Measurements from ENCODE around the gene ZNF83. TPM values are rescaled to one million over a fixed set of nuclear protein-coding genes. Genes with fewer than 3 reads are reported as not detected.
"Not testable (repeated sequence)": the region's sequence is repeated elsewhere in the genome, so short reads cannot be mapped to it uniquely, and the experiment has no call there.

Gene ZNF83
- 10 to 100 TPM; 68.0 to 80.3 (median 69.9) TPM for polyA plus RNA-seq (ENCODE audit: insufficient read length in 3 of 3)

- peak; percentile 80 to 93 (median 89) for DNase-seq (ENCODE audit: low read depth in 3 of 3, low spot score in 2 of 3)
Measured at GRCh38 chr19:52637718-52638585, at the start of gene ZNF83. Gene ZNF83, minus strand, starts transcription at chr19:52638355.

- no peak for DNase-seq (ENCODE audit: low read depth in 3 of 3, low spot score in 2 of 3)
Measured at GRCh38 chr19:52687684-52688083, 49.5 kb upstream of the ZNF83 start.

DNA sequence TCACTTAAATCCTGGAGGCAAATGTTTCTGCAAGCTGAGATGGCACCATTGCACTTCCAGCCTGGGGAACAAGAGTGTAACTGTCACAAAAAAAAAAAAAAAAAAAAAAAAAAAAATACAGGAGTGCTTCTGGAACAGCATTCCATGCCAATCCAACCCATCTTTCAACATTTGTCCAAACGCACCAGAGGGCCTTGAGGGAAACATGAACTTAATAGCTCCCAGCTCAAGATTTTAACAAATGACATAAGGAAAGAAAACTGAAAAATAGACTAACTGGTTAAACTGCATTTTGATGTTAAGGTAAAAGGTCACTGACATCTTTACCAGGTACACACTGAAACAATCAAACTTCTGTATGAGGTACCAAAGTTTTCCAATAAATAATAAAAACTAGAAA, 47.7 kb upstream of the ZNF83 start:
- DNase-seq (ENCODE audit: low read depth in 3 of 3, low spot score in 2 of 3) = no peak

DNA sequence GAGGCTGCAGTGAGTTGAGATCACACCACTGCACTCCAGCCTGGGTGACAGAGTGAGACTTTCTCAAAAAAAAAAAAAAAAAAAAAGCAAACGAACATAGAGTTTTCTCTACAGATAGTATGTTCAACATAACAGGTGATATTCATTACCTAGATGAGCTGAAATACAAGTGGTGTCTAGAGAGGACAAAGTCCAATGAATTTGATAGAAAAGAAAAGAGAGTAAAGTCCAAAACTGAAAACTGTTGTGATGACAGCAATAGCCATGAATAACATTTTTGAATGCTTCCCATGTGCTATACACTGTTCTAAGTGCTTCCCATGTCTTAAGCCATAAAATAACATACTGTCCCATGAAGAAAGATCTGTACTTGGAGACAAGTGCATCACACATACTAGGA, 43.1 kb upstream of the ZNF83 start:
- not testable (repeated sequence) for DNase-seq (ENCODE audit: low read depth in 3 of 3, low spot score in 2 of 3)

GRCh38 chr19:52679598-52679997, 41.4 kb upstream of the ZNF83 start:
- no peak for DNase-seq (ENCODE audit: low read depth in 3 of 3, low spot score in 2 of 3)

GRCh38 chr19:52675239-52675638, 37.1 kb upstream of the ZNF83 start:
- DNase-seq (ENCODE audit: low read depth in 3 of 3, low spot score in 2 of 3) = not testable (repeated sequence)

- no peak for DNase-seq (ENCODE audit: low read depth in 3 of 3, low spot score in 2 of 3)
Measured at GRCh38 chr19:52673014-52673413, 34.9 kb upstream of the ZNF83 start.

DNA sequence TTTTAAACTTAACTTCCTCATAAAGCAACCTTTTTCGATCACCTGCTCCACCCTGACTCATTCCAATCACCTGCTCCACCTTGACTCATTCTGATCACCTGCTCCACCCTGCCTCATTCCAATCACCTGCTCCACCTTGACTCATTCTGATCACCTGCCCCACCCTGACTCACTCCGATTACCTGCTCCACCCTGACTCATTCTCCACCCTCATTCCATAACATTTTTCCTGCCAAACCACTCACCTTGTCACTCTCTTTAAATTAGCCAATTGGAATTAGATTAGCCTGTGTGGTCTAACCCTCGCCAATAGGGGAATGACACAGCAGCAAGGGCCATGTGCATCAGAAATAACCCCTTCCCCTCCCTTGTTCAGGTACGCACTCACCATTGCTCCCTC, 31.9 kb upstream of the ZNF83 start:
- no peak for DNase-seq (ENCODE audit: low read depth in 3 of 3, low spot score in 2 of 3)

- DNase-seq (ENCODE audit: low read depth in 3 of 3, low spot score in 2 of 3) = no peak
Measured at GRCh38 chr19:52669586-52669985, 31.4 kb upstream of the ZNF83 start.

DNA sequence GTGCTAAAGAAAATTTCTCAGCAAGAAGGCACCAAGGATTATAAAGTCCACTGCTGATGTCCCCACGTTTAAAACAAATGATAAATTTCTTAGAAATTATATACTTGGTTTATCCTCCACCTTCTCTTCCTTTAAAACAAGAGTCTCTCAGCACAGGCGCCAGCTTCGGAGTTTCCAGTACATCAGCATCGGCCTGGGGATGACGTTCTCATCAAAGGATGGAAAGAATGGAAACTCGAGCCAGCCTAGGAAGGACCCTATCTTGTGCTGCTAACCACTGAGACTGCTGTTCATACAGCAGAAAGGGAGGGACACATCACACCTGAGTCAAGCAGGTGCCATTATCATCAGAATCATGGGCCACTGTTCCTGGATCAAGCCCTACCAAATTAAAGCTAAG, 29.8 kb upstream of the ZNF83 start:
- no peak for DNase-seq (ENCODE audit: low read depth in 3 of 3, low spot score in 2 of 3)

GRCh38 chr19:52666506-52666905, 28.4 kb upstream of the ZNF83 start:
- no peak for DNase-seq (ENCODE audit: low read depth in 3 of 3, low spot score in 2 of 3)

DNA sequence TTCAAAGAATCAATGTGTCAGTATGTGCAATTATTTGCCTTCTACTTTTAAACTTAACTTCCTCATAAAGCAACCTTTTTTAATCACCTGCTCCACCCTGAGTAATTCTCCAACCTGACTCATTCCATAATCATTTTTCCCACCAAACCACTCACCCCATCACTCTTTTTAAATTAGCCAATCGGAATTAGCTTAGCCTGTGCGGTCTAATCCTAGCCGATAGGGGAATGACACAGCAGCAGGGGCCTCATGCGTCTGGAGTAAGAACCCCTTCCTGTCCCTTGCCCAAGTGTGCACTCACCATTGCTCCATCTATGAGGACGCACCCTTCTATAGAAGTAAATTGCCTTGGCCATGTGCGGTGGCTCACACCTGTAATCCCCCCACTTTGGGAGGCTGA, 27.4 kb upstream of the ZNF83 start:
- no peak for DNase-seq (ENCODE audit: low read depth in 3 of 3, low spot score in 2 of 3)

- no peak for DNase-seq (ENCODE audit: low read depth in 3 of 3, low spot score in 2 of 3)
Measured at GRCh38 chr19:52665027-52665426, 26.9 kb upstream of the ZNF83 start.

DNA sequence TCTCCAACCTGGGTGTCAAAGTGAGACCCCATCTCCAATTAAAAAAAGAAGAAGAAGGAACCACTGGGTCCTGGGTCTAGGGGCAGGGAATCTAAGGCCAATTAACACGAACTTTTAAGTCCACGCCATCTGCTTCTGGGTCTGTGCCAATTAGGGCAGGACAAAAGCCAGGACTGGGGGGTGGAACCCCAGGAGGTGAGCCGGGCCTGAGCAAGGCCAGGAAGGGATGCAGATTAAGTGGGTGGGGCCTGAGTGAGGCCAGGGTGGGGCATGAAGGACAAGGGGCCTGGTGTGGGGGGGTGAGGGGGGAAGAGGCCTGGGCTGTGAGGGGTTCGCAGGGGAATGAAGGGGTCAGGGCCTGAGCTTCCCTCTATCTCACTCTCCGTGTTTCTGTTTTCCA, 26.3 kb upstream of the ZNF83 start:
- no peak for DNase-seq (ENCODE audit: low read depth in 3 of 3, low spot score in 2 of 3)

- no peak for DNase-seq (ENCODE audit: low read depth in 3 of 3, low spot score in 2 of 3)
Measured at GRCh38 chr19:52662631-52663030, 24.5 kb upstream of the ZNF83 start.

DNA sequence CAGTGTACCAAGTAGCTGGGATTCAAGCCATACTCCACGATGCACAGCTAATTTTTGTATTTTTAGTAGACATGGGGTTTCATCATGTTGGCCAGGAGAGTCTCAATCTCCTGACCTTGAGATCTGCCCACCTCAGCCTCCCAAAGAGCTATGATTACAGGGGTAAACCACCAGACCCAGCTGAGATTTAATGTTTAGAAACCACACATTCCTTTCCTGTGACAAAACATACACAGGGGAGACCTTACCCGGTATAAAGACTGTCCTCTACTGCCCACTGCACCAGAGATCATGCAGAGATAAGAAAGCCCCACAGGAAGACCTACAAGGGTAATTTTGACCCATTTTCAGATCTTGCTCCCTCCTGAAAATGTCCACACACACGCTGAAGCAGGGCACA, 22.8 kb upstream of the ZNF83 start:
- DNase-seq (ENCODE audit: low read depth in 3 of 3, low spot score in 2 of 3) = no peak

DNA sequence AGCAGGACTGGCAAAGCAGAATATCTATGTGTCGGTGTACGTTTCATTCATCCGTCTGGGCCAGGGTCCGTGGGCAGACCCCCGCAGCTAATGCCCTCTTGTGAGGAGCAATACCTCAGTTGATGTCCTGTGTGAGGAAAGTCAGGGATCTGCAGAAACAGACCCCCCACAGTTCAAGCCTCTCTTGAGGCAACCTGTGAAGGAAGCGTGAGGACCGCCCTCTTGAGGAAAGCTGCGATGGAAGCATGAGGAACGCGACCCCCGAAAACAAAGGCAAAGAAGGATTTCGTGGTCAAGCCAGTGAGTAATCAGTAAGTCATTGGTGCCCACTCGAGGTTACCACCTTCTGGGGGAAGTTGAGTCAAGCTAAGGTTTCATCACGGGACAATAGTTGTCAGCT, 20.9 kb upstream of the ZNF83 start:
- DNase-seq (ENCODE audit: low read depth in 3 of 3, low spot score in 2 of 3) = no peak

GRCh38 chr19:52658595-52658994, 20.4 kb upstream of the ZNF83 start:
- no peak for DNase-seq (ENCODE audit: low read depth in 3 of 3, low spot score in 2 of 3)

DNA sequence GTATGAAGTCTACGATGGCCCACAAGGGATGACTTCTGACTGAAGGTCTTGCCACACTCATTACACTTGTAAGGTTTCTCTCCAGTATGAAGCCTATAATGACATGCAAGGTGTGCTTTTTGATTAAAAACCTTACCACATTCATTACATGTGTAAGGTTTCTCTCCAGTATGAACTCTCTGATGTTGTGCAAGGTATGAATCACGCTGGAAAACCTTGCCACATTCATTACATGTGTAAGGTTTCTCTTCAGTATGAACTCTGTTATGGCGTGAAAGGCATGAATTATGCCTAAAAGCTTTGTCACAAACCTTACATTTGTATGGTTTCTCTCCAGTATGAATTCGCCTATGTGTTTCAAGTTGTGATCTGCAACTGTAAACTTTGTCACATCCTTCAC, 15.0 kb upstream of the ZNF83 start:
- DNase-seq (ENCODE audit: low read depth in 3 of 3, low spot score in 2 of 3) = no peak

DNA sequence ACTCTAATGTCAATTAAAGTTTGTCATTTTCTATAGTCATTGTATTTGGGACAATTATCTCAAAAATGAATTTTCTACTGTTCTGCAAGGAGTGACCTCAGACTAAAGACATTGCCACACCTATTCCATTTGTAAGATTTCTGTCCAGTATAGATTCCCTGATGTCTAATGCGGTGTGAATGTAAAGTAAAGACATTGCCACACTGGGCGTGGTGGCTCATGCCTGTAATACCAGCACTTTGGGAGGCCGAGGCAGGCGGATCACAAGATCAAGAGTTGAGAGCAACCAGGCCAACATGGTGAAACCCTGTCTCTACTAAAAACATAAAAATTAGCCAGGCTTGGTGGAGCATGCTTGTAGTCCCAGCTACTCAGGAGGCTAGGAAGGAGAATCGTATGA, 13.8 kb upstream of the ZNF83 start:
- no peak for DNase-seq (ENCODE audit: low read depth in 3 of 3, low spot score in 2 of 3)

- DNase-seq (ENCODE audit: low read depth in 3 of 3, low spot score in 2 of 3) = no peak
Measured at GRCh38 chr19:52648336-52649016, 10.3 kb upstream of the ZNF83 start.

- DNase-seq (ENCODE audit: low read depth in 3 of 3, low spot score in 2 of 3) = no peak
Measured at GRCh38 chr19:52646571-52647217, 8.5 kb upstream of the ZNF83 start.
